NCI-H69 (cell line): ENCODE measurements around the gene BCL11B.

Source experiments
- DNase-seq: peaks from one replicate; lab custom pipeline; 2025; lab: John Stamatoyannopoulos, UW

The BCL11B gene

DNA sequence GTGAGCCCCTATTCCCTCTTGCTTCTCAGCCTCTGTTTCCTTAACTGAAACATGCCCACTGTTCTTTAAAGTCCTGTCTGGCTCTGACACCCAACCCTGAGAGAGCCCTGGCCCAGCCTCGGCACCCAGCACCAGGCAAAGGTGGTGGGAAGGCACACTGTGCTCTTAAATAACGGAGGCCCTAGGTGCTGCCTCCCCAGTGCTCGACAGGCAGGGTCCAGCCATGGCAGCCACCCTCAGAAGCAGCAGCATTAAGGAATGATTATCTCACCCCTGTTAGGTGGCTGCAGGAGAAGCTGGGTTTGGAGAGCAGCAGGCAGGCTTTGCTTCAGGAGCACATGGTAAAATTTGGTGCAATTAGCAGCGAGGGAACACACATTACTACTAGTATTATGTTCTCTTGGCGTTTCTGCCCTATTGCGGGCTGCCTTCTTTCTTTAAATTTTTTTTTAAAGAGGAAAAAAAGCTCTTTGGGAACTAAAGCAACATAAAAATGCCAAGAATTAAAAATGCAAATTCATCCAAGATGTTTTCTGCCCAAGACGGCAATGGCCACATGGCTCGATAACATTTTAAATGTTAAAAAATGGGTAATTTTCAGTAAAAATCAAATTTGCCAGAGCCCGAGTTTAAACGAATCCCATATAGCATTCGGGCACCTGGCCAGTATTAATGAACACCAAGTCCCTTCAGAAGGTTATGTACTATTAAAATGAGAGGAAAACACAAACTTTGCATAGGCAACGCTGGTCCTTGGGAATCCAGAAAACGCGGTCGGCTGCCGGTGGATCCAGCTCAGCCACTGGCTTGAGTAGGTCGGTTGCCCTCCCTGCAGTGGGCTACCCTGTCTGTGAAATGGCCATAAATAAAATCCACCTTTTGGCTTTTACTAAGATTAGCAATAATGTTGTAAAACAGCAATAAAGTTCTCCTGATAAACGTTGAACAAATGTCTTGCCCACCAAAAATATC is 152.2 kb downstream of the BCL11B start:
- no peak for DNase-seq
